Measurements from ENCODE around the gene GNS.

DNA sequence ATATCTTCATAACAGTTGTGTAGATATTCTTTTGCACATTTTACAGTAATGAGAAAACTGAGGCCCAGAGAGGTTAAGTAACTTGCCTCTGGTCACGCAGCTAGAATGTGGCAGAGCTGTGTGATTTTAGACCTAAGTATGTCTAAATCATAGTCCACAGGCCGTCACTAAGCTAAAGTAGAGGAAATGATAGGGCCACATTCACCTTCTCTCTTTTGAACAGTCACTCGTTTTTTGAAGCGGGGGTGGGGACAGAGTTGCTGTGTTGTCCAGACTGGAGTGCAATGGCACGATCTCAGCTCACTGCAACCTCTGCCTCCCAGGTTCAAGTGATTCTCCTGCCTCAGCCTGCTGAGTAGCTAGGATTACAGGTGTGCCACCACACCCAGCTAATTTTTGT is 80.4 kb downstream of the GNS start:
- TF ChIP-seq POLR2A (IDR thresholded peaks at IDR 0.05) = no peak
- TF ChIP-seq, protein P1, sequence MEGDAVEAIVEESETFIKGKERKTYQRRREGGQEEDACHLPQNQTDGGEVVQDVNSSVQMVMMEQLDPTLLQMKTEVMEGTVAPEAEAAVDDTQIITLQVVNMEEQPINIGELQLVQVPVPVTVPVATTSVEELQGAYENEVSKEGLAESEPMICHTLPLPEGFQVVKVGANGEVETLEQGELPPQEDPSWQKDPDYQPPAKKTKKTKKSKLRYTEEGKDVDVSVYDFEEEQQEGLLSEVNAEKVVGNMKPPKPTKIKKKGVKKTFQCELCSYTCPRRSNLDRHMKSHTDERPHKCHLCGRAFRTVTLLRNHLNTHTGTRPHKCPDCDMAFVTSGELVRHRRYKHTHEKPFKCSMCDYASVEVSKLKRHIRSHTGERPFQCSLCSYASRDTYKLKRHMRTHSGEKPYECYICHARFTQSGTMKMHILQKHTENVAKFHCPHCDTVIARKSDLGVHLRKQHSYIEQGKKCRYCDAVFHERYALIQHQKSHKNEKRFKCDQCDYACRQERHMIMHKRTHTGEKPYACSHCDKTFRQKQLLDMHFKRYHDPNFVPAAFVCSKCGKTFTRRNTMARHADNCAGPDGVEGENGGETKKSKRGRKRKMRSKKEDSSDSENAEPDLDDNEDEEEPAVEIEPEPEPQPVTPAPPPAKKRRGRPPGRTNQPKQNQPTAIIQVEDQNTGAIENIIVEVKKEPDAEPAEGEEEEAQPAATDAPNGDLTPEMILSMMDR (IDR thresholded peaks at IDR 0.05) = no peak

Measured in right lobe of liver (tissue), 4 donors.